HG03066 (cell line): ENCODE data around the gene PPIL1.

Experiments used
- ATAC-seq: cut with Tn5 transposase; IDR thresholded peaks from one replicate; pipeline ENCODE4 v1.9.1; 2021; ENCODE audit warnings: low read depth; ENCODE audit not compliant: unreplicated experiment

Gene PPIL1

DNA sequence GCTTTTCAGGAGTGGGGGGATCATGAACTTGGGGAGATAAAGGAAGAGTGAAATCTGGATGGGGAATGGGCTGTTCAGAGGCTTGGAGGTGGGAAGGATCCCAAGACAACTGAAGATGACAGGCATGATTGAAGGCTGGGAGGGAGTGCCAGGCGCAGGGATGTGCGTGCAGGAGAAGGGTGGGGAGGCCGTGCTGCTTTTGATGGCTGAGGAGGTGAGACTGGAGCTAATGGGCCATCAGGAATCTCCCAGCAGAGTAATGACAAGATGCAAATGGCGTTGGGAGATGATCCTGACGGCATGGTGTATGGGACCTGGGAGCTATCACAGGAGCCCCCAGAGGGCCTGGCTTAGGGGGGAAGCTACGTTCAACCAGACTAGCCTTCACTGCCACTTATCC, 36.9 kb downstream of the PPIL1 start:
- ATAC-seq, result no peak

DNA sequence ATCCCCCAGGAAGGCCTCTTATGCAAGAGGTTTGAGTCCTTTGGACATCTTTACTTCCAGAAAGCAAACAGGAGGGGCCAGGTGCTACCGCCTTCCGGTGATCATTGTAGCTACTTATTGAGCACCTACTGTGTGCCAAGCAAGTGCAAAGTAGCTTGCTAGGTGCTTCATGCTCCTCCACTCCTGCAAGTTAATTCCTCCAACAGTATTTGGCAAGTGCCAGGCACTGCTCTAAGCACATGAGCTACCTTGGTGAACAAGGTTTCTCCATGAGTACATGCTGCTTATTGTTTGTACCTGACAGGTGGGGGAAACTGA, 37.6 kb downstream of the PPIL1 start:
- no peak for ATAC-seq

DNA sequence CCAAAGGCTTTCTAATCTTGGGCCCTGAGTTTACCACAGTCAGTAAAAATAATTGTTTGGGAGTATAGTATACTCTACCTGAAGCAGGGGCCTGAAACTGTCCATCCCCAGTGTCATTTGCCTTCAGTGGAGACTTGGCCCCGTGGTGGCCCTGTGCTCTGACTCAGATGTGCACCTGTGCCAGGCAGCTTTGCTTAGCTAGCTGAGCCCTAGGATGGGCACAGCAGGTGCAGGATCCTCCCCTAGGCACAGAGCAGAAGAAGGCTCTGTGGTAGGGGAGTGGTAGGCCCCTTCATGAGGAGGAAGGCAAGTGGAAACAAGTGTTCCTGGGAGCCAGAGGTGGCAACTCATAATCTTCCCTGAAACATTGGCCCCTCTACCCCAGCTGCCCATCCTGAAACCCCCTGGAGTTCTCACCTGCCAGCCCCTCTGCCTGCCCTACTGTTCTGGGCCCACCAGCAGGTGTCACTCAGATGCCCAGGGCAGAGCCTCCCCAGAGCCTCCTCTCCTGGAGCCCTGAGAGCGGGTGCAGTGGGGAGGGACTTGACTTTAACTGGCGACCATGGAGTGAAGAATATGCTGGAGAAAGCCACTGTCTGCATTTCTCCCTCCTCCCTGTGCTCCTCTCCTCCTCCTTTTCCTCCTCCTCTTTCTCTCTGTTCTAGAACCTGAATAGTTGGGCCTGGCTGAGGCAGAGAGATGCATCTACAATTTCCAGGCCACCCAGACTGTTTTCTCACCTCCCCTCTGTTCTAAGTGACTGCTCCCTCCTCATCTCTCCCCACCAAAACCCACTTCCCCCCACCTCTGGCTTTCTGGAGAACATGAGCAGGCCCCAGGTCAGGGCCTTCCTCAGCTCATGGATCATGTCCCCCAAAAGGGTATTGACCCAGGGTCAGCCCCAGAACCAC, 38.2 kb downstream of the PPIL1 start:
- ATAC-seq, result no peak

- no peak for ATAC-seq
These were observed 39.8 kb downstream of the PPIL1 start for GRCh38 chr6:36834576-36835341.

DNA sequence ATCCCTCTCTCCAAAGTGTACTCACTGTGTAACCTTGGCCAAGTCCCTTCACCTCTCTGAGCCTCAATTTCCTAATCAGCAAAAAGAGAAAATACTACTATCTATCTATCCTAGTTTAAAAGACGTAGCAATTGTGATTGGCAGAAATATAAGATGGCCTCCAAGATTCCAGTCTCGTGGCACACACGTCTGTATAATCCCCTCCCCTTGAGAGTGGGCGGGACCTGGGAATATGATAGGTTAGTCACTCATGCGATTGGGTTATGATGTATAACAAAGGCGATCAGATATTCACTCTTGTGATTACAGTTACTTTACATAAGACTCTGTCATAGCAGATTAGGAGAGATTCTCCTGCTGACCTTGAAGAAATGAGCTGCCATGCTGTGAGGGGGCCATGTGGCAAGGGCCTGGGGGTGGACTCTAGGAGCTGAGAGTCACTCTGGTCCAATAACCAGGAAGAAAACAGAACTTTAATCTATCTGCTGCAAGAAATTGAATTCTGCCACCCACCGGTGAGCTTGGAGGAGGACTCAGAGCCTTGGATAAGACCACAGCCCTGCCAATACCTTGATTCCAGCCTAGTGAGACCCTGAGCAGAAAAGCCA, 41.3 kb downstream of the PPIL1 start:
- no peak for ATAC-seq

DNA sequence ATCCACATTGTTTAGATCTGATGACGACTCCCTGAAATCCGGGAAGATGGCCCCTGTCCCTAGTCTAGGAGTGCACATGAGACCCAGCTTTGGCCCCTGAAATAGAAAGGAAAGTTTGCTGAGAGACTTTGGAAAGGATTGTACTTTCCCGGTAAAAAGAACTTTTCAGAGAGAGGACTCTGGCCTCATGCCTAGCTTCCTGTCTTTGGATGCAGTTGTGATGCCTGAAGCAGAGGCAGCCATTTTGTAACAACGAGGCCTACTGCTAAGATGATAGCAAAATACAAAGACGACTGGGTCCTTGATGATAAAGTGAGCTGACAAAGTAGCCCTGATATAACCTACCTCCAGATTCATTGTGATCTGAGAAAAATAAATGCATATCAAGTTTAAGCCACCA, 42.3 kb downstream of the PPIL1 start:
- no peak for ATAC-seq

DNA sequence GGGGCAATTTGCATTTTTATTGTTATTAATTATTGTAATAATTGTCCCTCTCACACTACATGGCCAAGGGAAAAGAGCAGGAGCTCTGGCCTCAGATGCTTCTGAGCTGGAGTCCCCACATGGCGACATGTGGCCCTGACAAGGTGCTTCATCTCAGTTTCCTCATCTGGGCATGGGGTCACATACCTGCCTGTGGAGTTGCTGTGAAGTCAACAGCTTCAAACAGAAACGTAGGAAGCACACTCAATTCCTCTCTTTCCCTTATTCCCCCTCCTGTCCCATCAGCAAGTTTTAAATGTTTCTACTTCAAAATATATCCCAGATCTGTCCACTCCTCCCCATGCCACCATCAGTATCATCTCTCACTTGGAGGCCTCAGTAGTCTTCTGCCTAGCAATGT, 44.0 kb downstream of the PPIL1 start:
- ATAC-seq, result no peak

GRCh38 chr6:36829919-36830544, 44.6 kb downstream of the PPIL1 start:
- no peak for ATAC-seq

DNA sequence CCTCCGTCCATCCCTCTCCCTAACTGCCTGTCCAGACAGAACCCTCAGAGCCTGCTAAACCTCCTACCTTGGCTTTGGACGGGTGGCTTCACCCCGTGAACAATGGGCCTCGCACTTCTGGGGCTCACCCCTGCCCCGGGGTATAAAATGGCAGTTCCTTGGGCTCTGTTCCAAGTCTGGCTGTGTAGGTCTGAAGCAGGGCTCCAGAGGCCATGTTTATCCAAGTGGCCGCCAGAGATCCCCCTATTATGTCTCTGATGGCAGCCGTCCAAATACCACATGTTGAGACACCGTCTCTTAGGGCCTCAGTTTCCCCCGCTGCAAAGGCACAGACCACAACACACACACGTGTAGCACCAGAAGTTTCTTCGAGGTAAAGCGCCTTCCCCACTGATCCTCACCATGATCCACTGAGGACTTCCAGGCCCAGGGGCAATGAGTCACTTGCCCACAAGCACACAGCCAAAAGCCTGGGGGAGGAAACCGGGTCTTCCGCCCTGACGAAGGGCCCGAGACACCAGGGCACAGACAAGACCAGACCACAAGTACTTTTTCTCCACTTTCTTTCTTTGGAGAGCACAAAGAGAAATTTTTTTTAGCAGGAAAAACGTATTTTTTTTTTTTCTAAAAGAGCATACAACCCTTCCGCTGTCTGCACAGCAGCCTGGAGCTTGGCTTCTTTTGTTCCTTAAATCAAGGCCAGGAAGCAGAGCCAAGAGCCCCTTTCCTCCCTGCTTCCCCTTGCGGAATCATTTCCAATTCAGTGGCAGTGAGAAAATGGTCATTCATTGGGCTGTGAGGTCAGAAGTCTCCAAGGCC, 47.1 kb downstream of the PPIL1 start:
- no peak for ATAC-seq

GRCh38 chr6:36826520-36827227, 47.9 kb downstream of the PPIL1 start:
- ATAC-seq, result no peak

- ATAC-seq, result no peak
These were observed 48.6 kb downstream of the PPIL1 start for GRCh38 chr6:36825994-36826393.

GRCh38 chr6:36825452-36825851, 49.2 kb downstream of the PPIL1 start:
- ATAC-seq, result no peak

DNA sequence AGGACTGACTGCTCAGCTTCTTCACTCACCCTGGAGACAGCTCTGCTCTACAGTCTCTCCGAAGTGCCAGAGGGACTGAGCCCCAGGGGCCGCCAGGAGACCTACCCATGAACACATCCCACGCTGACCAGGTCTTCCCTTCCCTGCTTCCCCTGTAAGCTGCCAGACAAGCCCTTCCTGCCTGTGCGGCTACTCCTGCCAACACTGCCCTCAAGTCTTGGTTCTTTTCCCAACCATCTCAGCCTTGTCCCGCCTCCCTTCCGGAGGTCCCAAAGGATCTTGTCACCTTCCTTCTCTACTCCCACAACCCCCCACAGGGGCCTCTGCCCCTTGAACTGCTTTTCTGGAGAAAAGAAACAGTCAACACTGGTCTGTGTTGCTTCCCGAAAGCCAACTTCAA, 50.4 kb downstream of the PPIL1 start:
- ATAC-seq, result no peak

- ATAC-seq, result no peak
These were observed 51.0 kb downstream of the PPIL1 start for GRCh38 chr6:36823421-36824096.

DNA sequence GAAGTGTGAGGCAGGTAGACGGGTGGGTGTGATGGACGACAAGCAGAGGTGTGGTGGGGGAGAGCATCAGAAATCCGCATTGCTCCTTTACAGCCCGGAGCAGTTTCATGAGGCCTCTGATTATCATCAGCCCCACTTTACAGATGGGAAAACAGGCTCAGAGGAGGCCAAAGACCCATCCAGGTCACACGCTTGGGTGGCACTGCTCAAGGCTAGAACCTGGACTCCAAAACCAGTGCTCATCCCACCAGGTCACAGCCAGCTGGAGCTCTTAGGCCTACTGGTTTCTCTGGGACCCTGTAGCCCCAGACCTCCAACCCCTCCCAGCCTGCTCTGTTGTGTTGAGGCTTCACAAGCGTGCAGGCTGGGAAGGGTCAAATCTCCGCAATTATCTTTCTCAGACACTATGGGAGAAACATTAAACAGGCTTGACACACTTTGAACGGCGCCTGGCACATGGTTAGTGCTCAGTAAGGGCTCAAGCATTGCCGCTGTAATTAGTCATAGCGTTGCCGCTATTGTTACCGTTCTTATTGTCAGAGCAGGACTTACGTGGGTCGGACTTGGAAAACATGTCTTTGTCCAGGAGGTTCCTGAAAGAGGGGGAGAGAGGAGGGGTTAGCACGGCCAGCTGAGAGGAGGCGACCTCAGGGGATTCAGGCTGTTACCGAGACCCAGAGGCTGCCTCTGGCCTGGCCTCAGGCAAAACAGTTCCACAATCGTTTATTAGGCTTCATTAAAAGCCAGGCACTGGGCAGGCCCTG, 51.9 kb downstream of the PPIL1 start:
- ATAC-seq, result no peak

DNA sequence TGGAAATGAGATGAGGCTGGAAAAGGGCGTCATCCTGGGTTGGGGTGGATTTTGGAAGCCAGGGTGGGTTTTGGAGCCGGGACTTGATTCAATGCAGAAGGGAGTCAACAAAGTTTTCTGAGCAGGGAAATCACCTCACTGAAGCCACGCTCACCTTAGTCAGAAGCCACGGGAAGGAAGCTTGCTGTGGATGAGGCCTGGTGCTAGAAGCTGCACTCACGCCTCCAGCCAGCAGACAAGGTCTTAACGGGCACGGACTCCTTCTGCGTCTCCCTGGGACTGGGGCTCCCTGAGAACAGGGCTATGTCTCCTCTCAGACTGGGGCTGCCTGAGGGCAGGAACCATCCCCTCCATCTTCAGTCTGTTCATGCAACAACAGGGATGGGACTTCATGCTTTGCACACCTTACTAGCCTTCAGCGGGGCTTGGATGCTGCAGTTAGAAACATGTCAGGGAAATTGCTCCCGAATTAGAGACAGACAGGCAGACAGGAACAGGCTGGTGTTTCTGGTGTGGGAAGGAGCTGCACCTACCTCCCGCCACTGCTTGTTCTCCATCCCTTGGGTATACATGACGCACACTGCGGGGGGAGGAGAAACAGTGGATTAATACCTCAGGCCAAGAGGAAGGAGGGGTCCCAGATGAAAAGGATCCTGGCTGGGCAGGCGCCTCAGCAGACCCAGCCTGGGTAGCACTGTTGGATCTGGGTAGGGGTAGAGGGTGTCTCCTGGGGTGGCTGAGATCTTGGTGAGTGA, 52.8 kb downstream of the PPIL1 start:
- no peak for ATAC-seq

- no peak for ATAC-seq
These were observed 53.7 kb downstream of the PPIL1 start for GRCh38 chr6:36820700-36821580.
